ENCODE results near the gene EBF3. TPM values are rescaled to one million over a fixed set of nuclear protein-coding genes. Genes with fewer than 3 reads are reported as not detected.

EBF3 gene
- total RNA-seq, 1 donor = 14.7 TPM

GRCh38 chr10:129955601-129956285 lies 8.3 kb downstream of the EBF3 start:
- no peak overlapping the region for H3K4me3 ChIP-seq (ENCODE audit: low read depth, low read length)
- TF ChIP-seq, protein P1, sequence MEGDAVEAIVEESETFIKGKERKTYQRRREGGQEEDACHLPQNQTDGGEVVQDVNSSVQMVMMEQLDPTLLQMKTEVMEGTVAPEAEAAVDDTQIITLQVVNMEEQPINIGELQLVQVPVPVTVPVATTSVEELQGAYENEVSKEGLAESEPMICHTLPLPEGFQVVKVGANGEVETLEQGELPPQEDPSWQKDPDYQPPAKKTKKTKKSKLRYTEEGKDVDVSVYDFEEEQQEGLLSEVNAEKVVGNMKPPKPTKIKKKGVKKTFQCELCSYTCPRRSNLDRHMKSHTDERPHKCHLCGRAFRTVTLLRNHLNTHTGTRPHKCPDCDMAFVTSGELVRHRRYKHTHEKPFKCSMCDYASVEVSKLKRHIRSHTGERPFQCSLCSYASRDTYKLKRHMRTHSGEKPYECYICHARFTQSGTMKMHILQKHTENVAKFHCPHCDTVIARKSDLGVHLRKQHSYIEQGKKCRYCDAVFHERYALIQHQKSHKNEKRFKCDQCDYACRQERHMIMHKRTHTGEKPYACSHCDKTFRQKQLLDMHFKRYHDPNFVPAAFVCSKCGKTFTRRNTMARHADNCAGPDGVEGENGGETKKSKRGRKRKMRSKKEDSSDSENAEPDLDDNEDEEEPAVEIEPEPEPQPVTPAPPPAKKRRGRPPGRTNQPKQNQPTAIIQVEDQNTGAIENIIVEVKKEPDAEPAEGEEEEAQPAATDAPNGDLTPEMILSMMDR (IDR thresholded peaks at IDR 0.05; ENCODE audit: insufficient read depth, low read length) = no peak
- peak; percentile 55 for DNase-seq (ENCODE audit: low read depth)

GRCh38 chr10:129954492-129955315 lies 9.4 kb downstream of the EBF3 start:
- DNase-seq (ENCODE audit: low read depth) = peak; percentile 51
- H3K4me3 ChIP-seq (ENCODE audit: low read depth, low read length) = peak overlapping the region; percentile 10
- TF ChIP-seq, protein P1 (IDR thresholded peaks at IDR 0.05; ENCODE audit: insufficient read depth, low read length) = no peak

GRCh38 chr10:129953119-129954051 lies 10.7 kb downstream of the EBF3 start:
- DNase-seq (ENCODE audit: low read depth) = peak; percentile 92
- TF ChIP-seq, protein P1 (IDR thresholded peaks at IDR 0.05; ENCODE audit: insufficient read depth, low read length) = no peak
- peak overlapping the region; percentile 38 for H3K4me3 ChIP-seq (ENCODE audit: low read depth, low read length)

GRCh38 chr10:129952378-129953118 lies 11.5 kb downstream of the EBF3 start:
- no peak for DNase-seq (ENCODE audit: low read depth)
- H3K4me3 ChIP-seq (ENCODE audit: low read depth, low read length) = no peak overlapping the region
- TF ChIP-seq, protein P1 (IDR thresholded peaks at IDR 0.05; ENCODE audit: insufficient read depth, low read length) = no peak

DNA sequence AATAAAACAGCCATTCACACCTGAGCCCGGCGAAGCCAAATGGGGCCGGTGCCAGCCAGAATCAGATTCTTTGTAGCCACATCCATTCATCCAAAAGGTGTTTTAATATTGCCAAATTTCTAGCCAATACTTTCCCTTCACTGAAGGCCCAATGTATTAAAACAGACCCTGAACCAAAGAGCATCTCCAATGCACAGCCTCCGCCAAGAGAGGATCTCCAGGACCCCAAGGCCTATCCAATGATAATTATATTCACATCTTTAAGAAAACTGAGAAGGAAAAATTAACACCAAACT lies 12.2 kb downstream of the EBF3 start:
- H3K4me3 ChIP-seq (ENCODE audit: low read depth, low read length) = no peak overlapping the region
- no peak for DNase-seq (ENCODE audit: low read depth)
- TF ChIP-seq, protein P1 (IDR thresholded peaks at IDR 0.05; ENCODE audit: insufficient read depth, low read length) = no peak

Data from fibroblast of the aortic adventitia (primary cell).